Small intestine (tissue), 7 donors: ENCODE measurements around the gene CTNNA3. TPM values are rescaled to one million over a fixed set of nuclear protein-coding genes. Genes with fewer than 3 reads are reported as not detected.

Experiments
- DNase-seq, 2 donors: peaks; one replicate each; pipeline versions ENCODE4 v3.0.0 to v3.0.0-alpha.2; 2013
- FAIRE-seq: peaks from 2 replicates; lab custom pipeline; 2012; peaks lifted over from hg19 to GRCh38; lab: Jason Lieb, UNC
- H3K27ac ChIP-seq, 3 donors: one replicate each; pipeline ENCODE4 v1.5.1; 2013; ENCODE audit warnings: low read length in 2 of 3, mild to moderate bottlenecking in 2 of 3, control low read depth in 1 of 3, inconsistent platforms in 1 of 3, low read depth in 1 of 3, moderate library complexity in 1 of 3
- H3K27me3 ChIP-seq, 3 donors: one replicate each; pipeline ENCODE4 v1.6.1; 2013; ENCODE audit warnings: low read length in 3 of 3, inconsistent platforms in 1 of 3; ENCODE audit not compliant: control insufficient read depth in 3 of 3, insufficient read depth in 3 of 3
- H3K36me3 ChIP-seq, 3 donors: one replicate each; pipeline ENCODE4 v1.6.1; 2013; ENCODE audit warnings: low read length in 3 of 3, inconsistent platforms in 1 of 3, low read depth in 1 of 3, mild to moderate bottlenecking in 1 of 3, moderate library complexity in 1 of 3; ENCODE audit not compliant: control insufficient read depth in 3 of 3, insufficient read depth in 2 of 3
- H3K4me1 ChIP-seq, 3 donors: one replicate each; pipeline ENCODE4 v1.6.1; 2013; ENCODE audit warnings: low read length in 2 of 3, inconsistent platforms in 1 of 3, low read depth in 1 of 3, mild to moderate bottlenecking in 1 of 3, moderate library complexity in 1 of 3; ENCODE audit not compliant: control insufficient read depth in 3 of 3, insufficient read depth in 2 of 3
- H3K4me3 ChIP-seq, 3 donors: one replicate each; pipeline ENCODE4 v1.5.1; 2013; ENCODE audit warnings: low read length in 3 of 3, control low read depth in 1 of 3, inconsistent platforms in 1 of 3, low read depth in 1 of 3, mild to moderate bottlenecking in 1 of 3, moderate library complexity in 1 of 3
- H3K9me3 ChIP-seq, 2 donors: one replicate each; pipeline ENCODE4 v1.6.1; 2013; ENCODE audit warnings: low read depth in 1 of 2, low read length in 1 of 2; ENCODE audit not compliant: control insufficient read depth in 2 of 2, insufficient read depth in 1 of 2
- WGBS, 3 donors: extraction: QIAGEN DNeasy Blood & Tissue Kit; methylation state at CpG; one replicate each; pipeline ENCODE4 v1.1.7; 2013; 5-methylcytosine and 5-hydroxymethylcytosine counted together
- polyA plus RNA-seq, 4 donors: library from polyadenylated mRNA; stranded (reverse) in 3 of 4; unstranded in 1 of 4; fragments of 200-250 nt in 3 of 4; fragments of 120-200 nt in 1 of 4; gene quantifications; one replicate each; pipeline versions ENCODE4 v1.2.1 to v1.2.3, GENCODE V29; 2013
- donor health status: healthy with polysubstance abuse.
- donor health status: control.
- donor health status: control.
- donor health status: Bipolar disorder and iron deficiency.
- donor health status: healthy.

Gene CTNNA3
- polyA plus RNA-seq, 4 donors, result 0.24 to 0.38 TPM; not detected in 2

DNA sequence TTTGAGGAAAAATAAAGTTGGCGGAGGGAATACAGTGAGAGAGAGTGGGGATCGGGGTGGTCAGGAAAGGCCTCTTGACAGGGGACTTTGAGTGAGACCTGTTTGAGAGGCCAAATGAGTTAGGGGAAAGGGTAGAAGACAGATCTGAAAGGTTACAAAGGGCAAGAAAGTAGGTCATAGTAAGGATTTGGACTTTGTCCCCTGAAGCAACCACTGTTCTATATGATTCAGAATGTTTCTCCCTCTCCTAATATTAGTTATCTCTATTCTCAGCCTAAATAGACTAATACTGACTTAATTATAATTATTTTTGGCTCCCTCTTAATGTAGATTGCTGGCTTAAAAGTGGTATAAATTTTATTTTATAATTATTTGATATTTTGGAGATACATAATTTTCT is 88.0 kb downstream of the CTNNA3 start:
- DNase-seq, result no peak
- H3K9me3 ChIP-seq, result no peaks in the 10 kb centered on the region
- no peak overlapping the region for H3K4me3 ChIP-seq
- FAIRE-seq, result no peak
- no peaks in the 10 kb centered on the region for H3K27me3 ChIP-seq
- no peaks in the 10 kb centered on the region for H3K36me3 ChIP-seq
- WGBS, 3 donors, result 98 to 99% (median 98%) methylated on average over 2 of the region's 2 CpGs
- no peak overlapping the region for H3K27ac ChIP-seq
- no peaks in the 10 kb centered on the region for H3K4me1 ChIP-seq

DNA sequence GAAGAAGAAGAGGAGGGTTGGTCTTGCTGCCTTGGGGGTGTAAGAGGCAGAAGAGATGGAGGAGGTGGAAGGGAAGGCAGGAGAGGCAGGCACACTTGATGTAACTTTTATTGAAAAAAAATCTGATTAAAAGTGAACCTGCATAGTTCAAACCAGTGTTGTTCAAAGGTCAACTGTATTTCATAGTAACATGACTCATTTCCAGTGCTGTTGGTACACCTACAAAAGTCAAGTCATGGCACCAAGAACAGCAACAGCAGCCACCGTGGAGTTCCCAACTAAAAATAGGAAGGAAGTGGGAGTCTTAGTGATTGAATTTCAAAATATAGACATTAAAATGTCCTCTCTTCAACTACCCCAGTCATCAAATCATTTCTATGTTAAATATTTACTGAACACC is 88.5 kb downstream of the CTNNA3 start:
- Histone ChIP-seq H3K4me3 (no peak overlapping the region), H3K4me1 (no peaks in the 10 kb centered on the region), H3K27me3 (no peaks in the 10 kb centered on the region), H3K36me3 (no peaks in the 10 kb centered on the region), H3K27ac (no peak overlapping the region), H3K9me3 (no peaks in the 10 kb centered on the region)
- no peak for FAIRE-seq
- WGBS, 3 donors, result 27 to 36% (median 30%) methylated on average over 1 of the region's 1 CpG
- no peak for DNase-seq

GRCh38 chr10:67606572-67606971 is 89.4 kb downstream of the CTNNA3 start:
- Histone ChIP-seq H3K4me3 (no peak overlapping the region), H3K27me3 (no peaks in the 10 kb centered on the region), H3K27ac (no peak overlapping the region), H3K36me3 (no peaks in the 10 kb centered on the region), H3K4me1 (no peaks in the 10 kb centered on the region), H3K9me3 (no peaks in the 10 kb centered on the region)
- FAIRE-seq (no peak), DNase-seq (no peak)
- 65 to 86% (median 83%) methylated on average over 3 of the region's 3 CpGs for WGBS, 3 donors

DNA sequence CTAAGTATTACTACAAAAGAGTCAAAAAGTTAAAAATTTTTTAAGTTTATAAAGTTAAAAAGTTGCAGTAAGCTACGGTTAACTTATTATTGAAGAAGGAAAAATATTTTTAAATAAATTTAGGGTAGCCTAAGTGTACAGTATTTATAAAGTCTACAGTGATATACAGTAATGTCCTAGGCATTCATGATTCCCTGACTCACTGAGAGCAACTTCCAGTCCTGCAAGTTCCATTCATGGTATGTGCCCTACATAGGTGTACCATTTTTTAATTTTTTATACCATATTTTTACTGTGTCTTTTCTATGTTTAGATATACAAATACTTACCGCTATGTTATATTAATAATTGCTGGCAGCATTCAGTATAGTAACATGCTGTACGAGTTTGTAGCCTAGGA is 92.3 kb downstream of the CTNNA3 start:
- Histone ChIP-seq H3K27me3 (peaks cover 0 to 3% (median 0%) of the 10 kb centered on the region in 3 donors), H3K4me3 (no peak overlapping the region), H3K9me3 (no peaks in the 10 kb centered on the region), H3K4me1 (no peaks in the 10 kb centered on the region), H3K27ac (no peak overlapping the region), H3K36me3 (no peaks in the 10 kb centered on the region)
- 87 to 91% (median 87%) methylated on average over 3 of the region's 3 CpGs for WGBS, 3 donors
- DNase-seq (no peak), FAIRE-seq (peak; percentile 23)

- peaks cover 0 to 3% (median 0%) of the 10 kb centered on the region in 3 donors for H3K27me3 ChIP-seq
- peaks cover 0 to 3% of the 10 kb centered on the region in 2 donors for H3K9me3 ChIP-seq
- no peak for FAIRE-seq
- H3K4me3 ChIP-seq, result no peak overlapping the region
- no peaks in the 10 kb centered on the region for H3K36me3 ChIP-seq
- 81 to 83% (median 82%) methylated on average over 8 of the region's 8 CpGs for WGBS, 3 donors
- H3K27ac ChIP-seq, result no peak overlapping the region
- DNase-seq, result no peak
- H3K4me1 ChIP-seq, result no peaks in the 10 kb centered on the region
Measured at GRCh38 chr10:67603086-67603485, 92.9 kb downstream of the CTNNA3 start.

- FAIRE-seq, result no peak
- peaks cover 0 to 3% of the 10 kb centered on the region in 2 donors for H3K9me3 ChIP-seq
- no peaks in the 10 kb centered on the region for H3K4me1 ChIP-seq
- 63 to 65% (median 64%) methylated on average over 4 of the region's 4 CpGs for WGBS, 3 donors
- no peaks in the 10 kb centered on the region for H3K36me3 ChIP-seq
- no peak overlapping the region for H3K4me3 ChIP-seq
- peaks cover 0 to 3% (median 0%) of the 10 kb centered on the region in 3 donors for H3K27me3 ChIP-seq
- no peak for DNase-seq
- no peak overlapping the region for H3K27ac ChIP-seq
Measured at GRCh38 chr10:67602268-67602950, 93.6 kb downstream of the CTNNA3 start.

DNA sequence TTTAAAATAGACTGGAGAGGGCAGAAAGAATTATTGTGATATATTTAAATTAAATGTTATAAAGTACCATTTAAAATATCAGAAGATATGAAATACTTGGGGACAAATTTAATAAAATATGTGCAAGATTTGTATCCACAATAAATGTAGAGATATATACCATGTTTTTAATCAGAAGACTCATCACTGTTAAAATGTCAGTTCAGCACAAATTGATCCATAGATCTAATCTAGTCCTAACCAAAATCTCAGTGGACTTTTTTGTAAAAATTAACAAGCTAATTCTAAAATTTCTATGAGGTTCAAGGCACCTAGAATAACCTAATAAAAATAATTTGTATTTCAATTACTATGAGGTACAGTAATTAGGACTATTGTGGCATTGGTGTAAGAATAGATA is 96.4 kb downstream of the CTNNA3 start:
- Histone ChIP-seq H3K4me1 (no peaks in the 10 kb centered on the region), H3K4me3 (no peak overlapping the region), H3K27ac (no peak overlapping the region), H3K27me3 (peaks cover 0 to 3% (median 0%) of the 10 kb centered on the region in 3 donors), H3K9me3 (peaks cover 0 to 3% of the 10 kb centered on the region in 2 donors), H3K36me3 (no peaks in the 10 kb centered on the region)
- DNase-seq, result no peak
- no peak for FAIRE-seq

DNA sequence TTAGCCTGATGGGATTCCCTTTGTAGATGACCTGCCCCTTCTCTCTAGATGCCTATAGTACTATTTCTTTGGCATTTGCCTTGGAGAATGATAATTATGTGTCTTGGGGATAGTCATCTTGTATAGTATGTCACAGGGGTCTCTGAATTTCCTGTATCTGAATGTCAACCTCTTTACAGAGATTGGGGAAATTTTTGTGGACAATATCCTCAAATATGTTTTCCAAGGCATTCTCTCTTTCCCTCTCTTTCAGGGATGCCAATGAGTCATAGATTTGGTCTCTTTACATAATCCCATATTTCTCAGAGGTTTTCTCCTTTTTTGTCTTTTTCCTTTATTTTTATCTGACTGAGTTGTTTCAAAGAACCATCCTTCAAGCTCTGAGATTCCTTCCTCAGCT is 99.4 kb downstream of the CTNNA3 start:
- no peak for DNase-seq
- no peaks in the 10 kb centered on the region for H3K4me1 ChIP-seq
- no peak overlapping the region for H3K27ac ChIP-seq
- FAIRE-seq, result no peak
- peaks cover 0 to 3% (median 0%) of the 10 kb centered on the region in 3 donors for H3K27me3 ChIP-seq
- no peaks in the 10 kb centered on the region for H3K36me3 ChIP-seq
- H3K4me3 ChIP-seq, result no peak overlapping the region
- H3K9me3 ChIP-seq, result peaks cover 0 to 8% of the 10 kb centered on the region in 2 donors

GRCh38 chr10:67587771-67588170 is 108.2 kb downstream of the CTNNA3 start:
- FAIRE-seq, result no peak

More at GRCh38 chr10:67587771-67588170, 108.2 kb downstream of the CTNNA3 start:
- H3K9me3 ChIP-seq, result peaks cover 0 to 20% of the 10 kb centered on the region in 2 donors
- no peak overlapping the region for H3K27ac ChIP-seq
- no peak for DNase-seq
- H3K4me1 ChIP-seq, result no peaks in the 10 kb centered on the region
- no peak overlapping the region for H3K4me3 ChIP-seq
- no peaks in the 10 kb centered on the region for H3K36me3 ChIP-seq
- no peaks in the 10 kb centered on the region for H3K27me3 ChIP-seq
- 73 to 79% (median 76%) methylated on average over 2 of the region's 2 CpGs for WGBS, 3 donors
